Measurements from ENCODE around the gene HOXA6.

HOXA6 gene

GRCh38 chr7:27147199-27148030 lies at the start of gene HOXA6:
TSS of gene HOXA6 (minus strand) at chr7:27147774. CDS start at chr7:27147749, 25 bp downstream.
- Histone ChIP-seq H3K36me3 (ENCODE audit: insufficient read depth, low read length) (no peaks in the 10 kb centered on the region), H3K27me3 (ENCODE audit: insufficient read depth, low read length) (peaks cover 96% of the 10 kb centered on the region), H3K9me3 (ENCODE audit: low read length) (peaks cover 3% of the 10 kb centered on the region), H3K4me1 (ENCODE audit: insufficient read depth, low read length) (peaks cover 21% of the 10 kb centered on the region), H3K4me3 (ENCODE audit: low read length) (no peak within 1 kb of the TSS), H2AFZ (ENCODE audit: low read depth, low read length) (no peak within 1 kb of the TSS)

- no peak overlapping the region for H3K4me3 ChIP-seq (ENCODE audit: low read length)
- no peak overlapping the region for H2AFZ ChIP-seq (ENCODE audit: low read depth, low read length)
- no peaks in the 10 kb centered on the region for H3K36me3 ChIP-seq (ENCODE audit: insufficient read depth, low read length)
- no peaks in the 10 kb centered on the region for H3K9me3 ChIP-seq (ENCODE audit: low read length)
- H3K27me3 ChIP-seq (ENCODE audit: insufficient read depth, low read length) = peaks cover 83% of the 10 kb centered on the region
- H3K4me1 ChIP-seq (ENCODE audit: insufficient read depth, low read length) = no peaks in the 10 kb centered on the region
Observed at GRCh38 chr7:27196287-27196767, 48.8 kb upstream of the HOXA6 start.

GRCh38 chr7:27194686-27195379 lies 47.3 kb upstream of the HOXA6 start:
- H3K4me3 ChIP-seq (ENCODE audit: low read length) = no peak overlapping the region
- no peaks in the 10 kb centered on the region for H3K9me3 ChIP-seq (ENCODE audit: low read length)
- peaks cover 83% of the 10 kb centered on the region for H3K27me3 ChIP-seq (ENCODE audit: insufficient read depth, low read length)
- H3K4me1 ChIP-seq (ENCODE audit: insufficient read depth, low read length) = no peaks in the 10 kb centered on the region
- no peaks in the 10 kb centered on the region for H3K36me3 ChIP-seq (ENCODE audit: insufficient read depth, low read length)
- no peak overlapping the region for H2AFZ ChIP-seq (ENCODE audit: low read depth, low read length)

GRCh38 chr7:27194002-27194352 lies 46.4 kb upstream of the HOXA6 start:
- no peaks in the 10 kb centered on the region for H3K4me1 ChIP-seq (ENCODE audit: insufficient read depth, low read length)
- H3K4me3 ChIP-seq (ENCODE audit: low read length) = no peak overlapping the region
- H3K27me3 ChIP-seq (ENCODE audit: insufficient read depth, low read length) = peaks cover 87% of the 10 kb centered on the region
- no peaks in the 10 kb centered on the region for H3K36me3 ChIP-seq (ENCODE audit: insufficient read depth, low read length)
- no peak overlapping the region for H2AFZ ChIP-seq (ENCODE audit: low read depth, low read length)
- no peaks in the 10 kb centered on the region for H3K9me3 ChIP-seq (ENCODE audit: low read length)

- H2AFZ ChIP-seq (ENCODE audit: low read depth, low read length) = peak overlapping the region; percentile 36
- no peak overlapping the region for H3K4me3 ChIP-seq (ENCODE audit: low read length)
- no peaks in the 10 kb centered on the region for H3K36me3 ChIP-seq (ENCODE audit: insufficient read depth, low read length)
- no peaks in the 10 kb centered on the region for H3K4me1 ChIP-seq (ENCODE audit: insufficient read depth, low read length)
- H3K9me3 ChIP-seq (ENCODE audit: low read length) = no peaks in the 10 kb centered on the region
- peaks cover 87% of the 10 kb centered on the region for H3K27me3 ChIP-seq (ENCODE audit: insufficient read depth, low read length)
Observed at GRCh38 chr7:27193335-27194001, 45.9 kb upstream of the HOXA6 start.

- peak overlapping the region; percentile 36 for H2AFZ ChIP-seq (ENCODE audit: low read depth, low read length)
- no peak overlapping the region for H3K4me3 ChIP-seq (ENCODE audit: low read length)
Observed at GRCh38 chr7:27192546-27193334, 45.2 kb upstream of the HOXA6 start.

GRCh38 chr7:27191833-27192545 lies 44.4 kb upstream of the HOXA6 start:
- Histone ChIP-seq H2AFZ (ENCODE audit: low read depth, low read length) (no peak overlapping the region), H3K4me1 (ENCODE audit: insufficient read depth, low read length) (no peaks in the 10 kb centered on the region), H3K36me3 (ENCODE audit: insufficient read depth, low read length) (no peaks in the 10 kb centered on the region), H3K9me3 (ENCODE audit: low read length) (no peaks in the 10 kb centered on the region), H3K4me3 (ENCODE audit: low read length) (no peak overlapping the region), H3K27me3 (ENCODE audit: insufficient read depth, low read length) (peaks cover 88% of the 10 kb centered on the region)

More at GRCh38 chr7:27192546-27193334, 45.2 kb upstream of the HOXA6 start:
- Histone ChIP-seq H3K4me1 (ENCODE audit: insufficient read depth, low read length) (no peaks in the 10 kb centered on the region), H3K9me3 (ENCODE audit: low read length) (no peaks in the 10 kb centered on the region), H3K36me3 (ENCODE audit: insufficient read depth, low read length) (no peaks in the 10 kb centered on the region), H3K27me3 (ENCODE audit: insufficient read depth, low read length) (peaks cover 87% of the 10 kb centered on the region)

GRCh38 chr7:27191161-27191731 lies 43.7 kb upstream of the HOXA6 start:
- Histone ChIP-seq H3K4me1 (ENCODE audit: insufficient read depth, low read length) (no peaks in the 10 kb centered on the region), H3K27me3 (ENCODE audit: insufficient read depth, low read length) (peaks cover 95% of the 10 kb centered on the region), H3K9me3 (ENCODE audit: low read length) (no peaks in the 10 kb centered on the region), H3K36me3 (ENCODE audit: insufficient read depth, low read length) (no peaks in the 10 kb centered on the region), H2AFZ (ENCODE audit: low read depth, low read length) (no peak overlapping the region), H3K4me3 (ENCODE audit: low read length) (no peak overlapping the region)

- Histone ChIP-seq H3K27me3 (ENCODE audit: insufficient read depth, low read length) (peaks cover 100% of the 10 kb centered on the region), H3K9me3 (ENCODE audit: low read length) (no peaks in the 10 kb centered on the region), H3K4me1 (ENCODE audit: insufficient read depth, low read length) (no peaks in the 10 kb centered on the region), H3K36me3 (ENCODE audit: insufficient read depth, low read length) (no peaks in the 10 kb centered on the region), H3K4me3 (ENCODE audit: low read length) (no peak overlapping the region), H2AFZ (ENCODE audit: low read depth, low read length) (no peak overlapping the region)
Observed at GRCh38 chr7:27189997-27190748, 42.6 kb upstream of the HOXA6 start.

GRCh38 chr7:27189295-27189996 lies 41.9 kb upstream of the HOXA6 start:
- Histone ChIP-seq H3K27me3 (ENCODE audit: insufficient read depth, low read length) (peaks cover 100% of the 10 kb centered on the region), H3K4me1 (ENCODE audit: insufficient read depth, low read length) (peaks cover 3% of the 10 kb centered on the region), H3K36me3 (ENCODE audit: insufficient read depth, low read length) (no peaks in the 10 kb centered on the region), H2AFZ (ENCODE audit: low read depth, low read length) (no peak overlapping the region), H3K9me3 (ENCODE audit: low read length) (no peaks in the 10 kb centered on the region), H3K4me3 (ENCODE audit: low read length) (no peak overlapping the region)

Measured in neuron (in vitro differentiated cells).